Measurements from ENCODE around the gene ZSCAN22. TPM values are rescaled to one million over a fixed set of nuclear protein-coding genes. Genes with fewer than 3 reads are reported as not detected.

ZSCAN22 gene
- total RNA-seq, 1 donor from 2014 or later = 4.8 TPM

DNA sequence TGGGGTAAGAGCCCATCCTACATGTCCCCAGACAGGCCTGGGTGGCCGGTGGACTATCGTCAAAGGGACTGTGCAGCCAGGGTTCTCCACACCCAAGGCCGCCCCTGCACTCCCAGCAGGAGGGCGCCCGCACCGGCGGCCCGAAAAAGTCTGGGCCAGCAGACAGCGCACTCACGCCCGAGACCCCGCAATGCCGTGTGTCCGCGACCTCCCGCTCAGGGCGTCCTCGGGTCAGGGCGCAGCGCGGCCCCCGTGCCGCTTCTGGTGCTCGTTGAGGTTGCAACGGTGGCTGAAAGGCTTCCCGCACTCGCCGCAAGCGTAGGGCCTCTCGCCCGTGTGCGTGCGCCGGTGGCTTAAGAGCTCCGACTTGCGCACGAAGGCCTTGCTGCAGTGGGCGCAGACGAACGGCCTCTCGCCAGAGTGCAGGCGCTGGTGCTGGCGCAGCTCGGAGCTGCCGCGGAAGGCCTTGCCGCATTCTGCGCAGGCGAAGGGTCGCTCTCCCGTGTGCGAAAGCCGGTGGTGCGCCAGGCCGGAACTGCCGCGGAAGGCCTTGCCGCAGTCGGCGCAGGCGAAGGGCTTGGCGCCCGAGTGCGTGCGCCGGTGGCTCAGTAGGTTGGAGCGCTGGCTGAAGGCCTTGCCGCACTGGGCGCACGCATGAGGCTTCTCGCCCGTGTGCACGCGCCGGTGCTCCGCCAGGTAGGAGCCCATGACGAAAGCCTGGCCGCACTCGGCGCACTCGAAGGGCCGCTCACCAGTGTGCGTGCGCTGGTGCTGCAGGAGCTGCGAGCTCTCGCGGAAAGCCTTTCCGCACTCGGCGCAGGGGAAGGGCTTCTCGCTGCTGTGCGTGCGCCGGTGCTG, 29.3 kb downstream of the ZSCAN22 start:
- H3K27me3 Mint-ChIP-seq (ENCODE audit: insufficient read depth) = no peaks in the 10 kb centered on the region
- H3K36me3 Mint-ChIP-seq (ENCODE audit: low read depth) = peaks cover 2% of the 10 kb centered on the region
- H3K9me3 Mint-ChIP-seq = no peaks in the 10 kb centered on the region
- peak overlapping the region; percentile 33 for H3K4me3 Mint-ChIP-seq
- no peak overlapping the region for H3K27ac Mint-ChIP-seq
- no peaks in the 10 kb centered on the region for H3K4me1 Mint-ChIP-seq (ENCODE audit: low read depth)
- intact Hi-C loops (cut with micrococcal nuclease) = no loop called here
- DNase-seq (ENCODE audit: low spot score) = peak; percentile 29

DNA sequence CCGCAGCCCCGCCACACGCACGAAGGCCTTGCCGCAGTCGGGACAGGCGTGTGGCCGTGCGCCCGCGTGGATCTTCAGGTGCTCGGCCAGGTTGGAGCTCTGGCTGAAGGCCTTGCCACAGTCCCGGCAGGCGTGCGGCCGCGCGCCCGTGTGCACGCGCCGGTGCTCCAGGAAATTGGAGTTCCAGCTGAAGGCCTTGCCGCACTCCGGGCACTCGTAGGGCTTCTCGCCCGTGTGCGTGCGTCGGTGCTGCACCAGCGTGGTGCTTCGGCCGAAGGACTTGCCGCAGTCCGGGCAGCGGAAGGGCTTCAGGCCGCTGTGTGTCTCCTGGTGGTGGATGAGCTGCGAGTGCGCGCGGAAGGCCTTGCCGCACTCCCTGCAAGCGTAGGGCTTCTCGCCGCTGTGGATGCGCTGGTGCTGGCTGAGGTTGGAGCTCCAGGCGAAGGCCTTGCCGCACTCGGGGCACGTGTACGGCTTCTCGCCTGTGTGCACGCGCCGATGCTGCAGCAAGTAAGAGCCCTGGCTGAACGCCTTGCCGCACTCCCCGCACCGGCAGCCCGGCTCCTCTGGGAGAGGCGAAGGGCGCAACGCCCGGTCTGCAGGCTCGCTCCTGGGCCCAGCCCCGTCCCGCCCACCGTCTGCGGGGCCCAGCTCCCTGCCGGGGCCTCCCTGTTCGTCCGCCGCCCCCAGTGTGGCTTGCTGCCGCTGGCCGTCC, 30.1 kb downstream of the ZSCAN22 start:
- intact Hi-C loops (cut with micrococcal nuclease) = no loop called here
- DNase-seq (ENCODE audit: low spot score) = no peak
- Mint-ChIP-seq H3K4me1 (ENCODE audit: low read depth) (peaks cover 4% of the 10 kb centered on the region), H3K4me3 (peak overlapping the region; percentile 33), H3K36me3 (ENCODE audit: low read depth) (peaks cover 2% of the 10 kb centered on the region), H3K9me3 (no peaks in the 10 kb centered on the region), H3K27ac (no peak overlapping the region), H3K27me3 (ENCODE audit: insufficient read depth) (no peaks in the 10 kb centered on the region)

DNA sequence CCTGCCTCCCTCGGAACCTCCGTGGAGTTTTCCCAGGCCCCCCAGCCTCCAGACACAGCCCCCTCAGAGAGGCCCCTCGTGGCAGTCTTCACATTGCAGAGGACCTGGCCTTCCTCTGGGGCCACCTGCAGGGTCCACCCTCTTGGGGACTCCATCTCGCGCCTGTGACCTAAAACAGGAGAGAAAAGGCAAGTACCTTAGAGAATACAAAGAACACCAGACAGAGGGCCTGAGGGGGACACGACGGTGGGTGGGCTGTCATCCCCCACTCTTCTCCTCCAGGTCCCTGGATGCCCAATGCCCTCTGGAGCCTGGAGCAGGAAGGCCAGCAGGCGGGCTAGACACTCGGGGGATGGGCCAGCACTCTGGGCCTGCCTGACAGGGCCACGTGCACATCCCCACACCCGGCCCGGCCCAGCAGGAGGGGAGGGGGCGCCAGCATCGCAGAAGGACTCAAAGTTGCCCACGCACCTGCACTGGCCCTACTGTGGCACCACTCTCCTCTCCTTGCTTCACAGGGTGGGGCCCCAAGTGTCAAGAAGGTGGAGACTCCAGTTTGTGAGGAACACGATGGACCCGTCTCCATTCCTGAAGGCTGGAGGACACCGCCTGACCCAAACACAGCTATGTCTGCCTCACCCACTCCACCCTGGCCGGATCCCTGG, 30.8 kb downstream of the ZSCAN22 start:
- DNase-seq (ENCODE audit: low spot score) = no peak
- H3K27ac Mint-ChIP-seq = no peak overlapping the region
- H3K4me1 Mint-ChIP-seq (ENCODE audit: low read depth) = peaks cover 7% of the 10 kb centered on the region
- intact Hi-C loops (cut with micrococcal nuclease) = no loop called here
- no peaks in the 10 kb centered on the region for H3K27me3 Mint-ChIP-seq (ENCODE audit: insufficient read depth)
- no peaks in the 10 kb centered on the region for H3K36me3 Mint-ChIP-seq (ENCODE audit: low read depth)
- no peak overlapping the region for H3K4me3 Mint-ChIP-seq
- H3K9me3 Mint-ChIP-seq = no peaks in the 10 kb centered on the region

DNA sequence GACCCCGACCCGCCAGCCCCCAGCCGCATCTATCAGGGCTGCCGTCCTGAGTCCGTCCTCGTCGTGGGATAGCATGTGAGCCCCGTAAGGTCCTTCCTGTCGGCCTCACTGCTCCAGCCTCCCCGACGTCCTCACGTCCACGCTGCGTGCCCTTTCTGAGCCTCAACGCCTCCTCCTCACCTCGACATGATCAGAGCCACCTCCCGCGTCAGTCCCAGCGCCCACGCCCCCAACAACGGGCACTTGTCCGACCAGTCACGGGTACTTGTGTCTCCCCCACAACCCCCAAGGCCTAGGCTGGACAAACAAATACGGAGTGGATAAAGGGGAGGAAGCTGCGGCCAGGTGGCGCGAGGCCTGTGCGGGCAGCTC, 35.1 kb downstream of the ZSCAN22 start:
- DNase-seq (ENCODE audit: low spot score) = no peak

DNA sequence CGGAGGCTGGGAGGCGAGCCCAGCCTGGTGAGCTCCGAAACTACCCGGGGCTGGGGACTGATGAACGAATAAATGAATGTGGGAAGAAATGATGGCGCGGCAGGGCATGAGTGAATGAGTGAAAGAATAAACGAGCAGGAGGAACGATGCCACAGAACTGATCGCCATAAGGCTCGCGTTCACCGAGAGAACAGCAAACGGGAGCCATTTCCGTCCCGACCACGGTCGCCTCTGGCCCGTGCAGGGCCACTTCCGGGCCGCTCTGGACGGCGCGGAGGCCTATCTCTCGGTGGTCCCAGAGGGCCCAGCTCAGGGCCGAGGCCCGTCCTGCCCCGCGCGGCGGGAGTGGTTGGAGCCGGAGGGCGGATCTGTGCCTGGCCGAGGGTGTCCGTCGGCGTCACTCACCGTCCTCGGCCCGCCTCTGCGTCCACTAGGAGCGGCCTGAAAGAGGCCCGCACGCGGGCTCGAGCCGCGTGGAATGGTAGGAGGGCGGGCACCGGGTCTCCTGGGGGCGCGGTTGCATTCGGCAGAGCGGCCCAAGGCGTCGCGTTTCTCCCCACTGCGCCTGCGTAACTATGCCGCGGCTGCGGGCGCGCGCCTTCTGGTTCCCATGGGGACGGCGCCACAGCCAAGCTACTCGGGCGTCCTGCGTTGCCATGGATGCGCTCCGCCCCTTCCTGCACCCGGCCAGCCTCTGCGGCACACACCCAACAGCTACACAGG, 35.6 kb downstream of the ZSCAN22 start, which contains the start of gene ZNF497:
TSS of gene ZNF497 (minus strand) at position 480 of the 723 bp plus-strand sequence. CDS start 5,116 bp downstream, outside the sequence.
- intact Hi-C loops (cut with micrococcal nuclease) = loop anchor here (1.0 to 2.0 kb wide), 9 partner anchors 15 to 180 kb away; partner anchors contain the start of genes ERVK3-1, RPS5, ZNF324B and ZNF584
- H3K27ac Mint-ChIP-seq = peak within 1 kb of the TSS; percentile 95
- DNase-seq (ENCODE audit: low spot score) = peak; percentile 95
- H3K27me3 Mint-ChIP-seq (ENCODE audit: insufficient read depth) = no peaks in the 10 kb centered on the region
- no peaks in the 10 kb centered on the region for H3K36me3 Mint-ChIP-seq (ENCODE audit: low read depth)
- peaks cover 7% of the 10 kb centered on the region for H3K4me1 Mint-ChIP-seq (ENCODE audit: low read depth)
- H3K4me3 Mint-ChIP-seq = peak within 1 kb of the TSS; percentile 94
- no peaks in the 10 kb centered on the region for H3K9me3 Mint-ChIP-seq

More for the DNA sequence above, 35.1 kb downstream of the ZSCAN22 start:
- H3K4me3 Mint-ChIP-seq = peak overlapping the region; percentile 94
- no peaks in the 10 kb centered on the region for H3K27me3 Mint-ChIP-seq (ENCODE audit: insufficient read depth)
- H3K4me1 Mint-ChIP-seq (ENCODE audit: low read depth) = peaks cover 7% of the 10 kb centered on the region
- intact Hi-C loops (cut with micrococcal nuclease) = loop anchor here (1.0 to 2.0 kb wide), 9 partner anchors 15 to 180 kb away; partner anchors contain the start of genes ERVK3-1, RPS5, ZNF324B and ZNF584
- H3K9me3 Mint-ChIP-seq = no peaks in the 10 kb centered on the region
- H3K27ac Mint-ChIP-seq = peak overlapping the region; percentile 95
- H3K36me3 Mint-ChIP-seq (ENCODE audit: low read depth) = no peaks in the 10 kb centered on the region

DNA sequence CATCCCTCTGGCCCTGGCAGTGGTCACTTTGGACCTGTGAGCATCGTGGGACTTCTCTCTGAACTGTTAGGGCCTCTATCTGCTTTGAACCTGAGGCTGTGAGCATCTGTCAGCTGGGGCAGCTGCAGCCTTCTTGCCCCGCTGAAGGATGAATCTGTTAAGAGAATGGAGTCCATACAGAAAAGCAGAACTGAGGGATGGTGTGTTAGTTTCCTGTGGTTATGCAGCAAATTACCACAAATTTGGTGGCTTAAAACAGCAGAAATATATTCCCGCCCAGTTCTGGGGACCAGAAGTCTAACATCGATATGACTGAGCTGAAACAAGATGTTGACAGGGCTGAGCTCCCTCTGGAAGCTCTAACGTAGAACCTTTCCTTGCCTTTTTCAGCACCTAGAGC, 37.4 kb downstream of the ZSCAN22 start:
- Mint-ChIP-seq H3K36me3 (ENCODE audit: low read depth) (no peaks in the 10 kb centered on the region), H3K27me3 (ENCODE audit: insufficient read depth) (no peaks in the 10 kb centered on the region), H3K27ac (no peak overlapping the region), H3K4me1 (ENCODE audit: low read depth) (peaks cover 7% of the 10 kb centered on the region), H3K9me3 (no peaks in the 10 kb centered on the region), H3K4me3 (no peak overlapping the region)
- intact Hi-C loops (cut with micrococcal nuclease) = no loop called here
- no peak for DNase-seq (ENCODE audit: low spot score)

DNA sequence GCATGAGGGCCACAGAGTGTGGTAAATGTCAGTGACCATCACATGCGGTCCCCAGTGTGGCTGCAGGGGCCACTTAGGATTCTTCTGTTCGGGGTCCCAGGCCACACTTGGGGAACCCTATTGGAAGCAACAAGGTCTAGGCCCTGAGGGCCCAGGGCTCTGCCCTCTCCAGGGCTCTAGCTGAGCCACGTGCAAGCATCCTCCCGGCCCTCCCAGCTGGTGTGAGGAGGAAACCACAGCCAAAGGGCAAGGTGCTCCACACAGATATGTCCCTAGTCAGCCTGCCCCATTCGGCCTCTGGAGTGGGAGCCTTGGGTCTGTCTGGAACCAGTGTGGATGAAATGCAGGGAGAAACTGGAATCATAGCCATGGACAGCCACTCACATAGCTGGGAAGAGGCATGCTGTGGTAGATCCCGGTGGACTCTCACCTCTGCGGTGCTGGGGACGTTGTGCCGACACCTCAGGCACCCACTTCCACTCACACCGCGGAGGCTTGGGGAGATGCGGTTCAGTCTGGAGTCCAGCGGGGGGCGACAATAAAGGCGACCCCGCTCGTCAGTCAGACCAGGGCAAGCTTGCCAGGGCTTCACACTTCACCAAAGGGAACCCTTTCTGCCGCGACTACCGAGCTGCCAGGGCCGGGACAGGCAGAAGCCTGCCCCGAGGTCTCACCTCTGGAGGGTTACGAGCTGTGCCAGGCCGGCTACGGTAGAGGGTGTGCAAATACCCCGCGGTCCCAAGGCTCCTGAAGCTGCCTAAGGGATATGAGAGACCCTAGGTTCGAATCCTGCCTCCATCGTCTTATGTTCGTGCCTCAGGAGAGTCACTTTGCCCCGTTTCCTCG, 40.0 kb downstream of the ZSCAN22 start:
- no peak for DNase-seq (ENCODE audit: low spot score)
- intact Hi-C loops (cut with micrococcal nuclease) = no loop called here
- Mint-ChIP-seq H3K9me3 (no peaks in the 10 kb centered on the region), H3K4me1 (ENCODE audit: low read depth) (peaks cover 4% of the 10 kb centered on the region), H3K27me3 (ENCODE audit: insufficient read depth) (no peaks in the 10 kb centered on the region), H3K36me3 (ENCODE audit: low read depth) (no peaks in the 10 kb centered on the region), H3K27ac (no peak overlapping the region), H3K4me3 (no peak overlapping the region)

DNA sequence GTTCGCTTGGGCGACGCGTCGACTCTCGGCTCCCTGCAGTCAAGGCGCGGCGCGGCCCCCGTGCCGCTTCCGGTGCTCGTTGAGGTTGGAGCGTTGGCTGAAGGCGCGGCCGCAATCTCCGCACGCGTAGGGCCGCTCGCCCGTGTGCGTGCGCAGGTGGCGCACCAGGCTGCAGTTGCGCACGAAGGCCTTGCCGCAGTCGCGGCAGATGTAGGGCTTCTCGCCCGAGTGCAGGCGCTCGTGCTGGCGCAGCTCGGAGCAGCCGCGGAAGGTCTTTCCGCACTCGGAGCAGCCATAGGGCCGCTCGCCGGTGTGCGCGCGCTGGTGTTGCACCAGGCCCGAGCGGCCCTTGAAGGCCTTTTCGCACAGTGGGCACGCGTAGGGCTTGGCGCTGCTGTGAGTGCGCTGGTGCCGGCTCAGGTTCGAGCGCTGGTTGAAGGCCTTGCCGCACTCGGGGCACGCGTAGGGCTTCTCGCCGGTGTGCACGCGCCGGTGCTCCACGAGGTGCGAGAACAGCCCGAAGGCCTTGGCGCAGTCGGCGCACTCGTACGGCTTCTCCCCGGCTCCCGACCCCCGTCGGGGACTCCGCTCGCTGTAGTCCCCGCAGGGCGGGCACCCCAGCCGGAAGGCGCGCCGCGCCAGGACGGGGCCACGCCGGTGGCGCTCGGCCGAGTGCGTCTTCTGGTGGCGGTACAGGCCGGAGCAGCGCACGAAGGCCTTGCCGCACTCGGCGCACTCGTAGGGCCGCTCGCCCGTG, 41.1 kb downstream of the ZSCAN22 start:
- H3K4me3 Mint-ChIP-seq = no peak overlapping the region
- H3K27me3 Mint-ChIP-seq (ENCODE audit: insufficient read depth) = no peaks in the 10 kb centered on the region
- intact Hi-C loops (cut with micrococcal nuclease) = no loop called here
- no peaks in the 10 kb centered on the region for H3K9me3 Mint-ChIP-seq
- DNase-seq (ENCODE audit: low spot score) = no peak
- no peaks in the 10 kb centered on the region for H3K36me3 Mint-ChIP-seq (ENCODE audit: low read depth)
- no peak overlapping the region for H3K27ac Mint-ChIP-seq
- no peaks in the 10 kb centered on the region for H3K4me1 Mint-ChIP-seq (ENCODE audit: low read depth)

DNA sequence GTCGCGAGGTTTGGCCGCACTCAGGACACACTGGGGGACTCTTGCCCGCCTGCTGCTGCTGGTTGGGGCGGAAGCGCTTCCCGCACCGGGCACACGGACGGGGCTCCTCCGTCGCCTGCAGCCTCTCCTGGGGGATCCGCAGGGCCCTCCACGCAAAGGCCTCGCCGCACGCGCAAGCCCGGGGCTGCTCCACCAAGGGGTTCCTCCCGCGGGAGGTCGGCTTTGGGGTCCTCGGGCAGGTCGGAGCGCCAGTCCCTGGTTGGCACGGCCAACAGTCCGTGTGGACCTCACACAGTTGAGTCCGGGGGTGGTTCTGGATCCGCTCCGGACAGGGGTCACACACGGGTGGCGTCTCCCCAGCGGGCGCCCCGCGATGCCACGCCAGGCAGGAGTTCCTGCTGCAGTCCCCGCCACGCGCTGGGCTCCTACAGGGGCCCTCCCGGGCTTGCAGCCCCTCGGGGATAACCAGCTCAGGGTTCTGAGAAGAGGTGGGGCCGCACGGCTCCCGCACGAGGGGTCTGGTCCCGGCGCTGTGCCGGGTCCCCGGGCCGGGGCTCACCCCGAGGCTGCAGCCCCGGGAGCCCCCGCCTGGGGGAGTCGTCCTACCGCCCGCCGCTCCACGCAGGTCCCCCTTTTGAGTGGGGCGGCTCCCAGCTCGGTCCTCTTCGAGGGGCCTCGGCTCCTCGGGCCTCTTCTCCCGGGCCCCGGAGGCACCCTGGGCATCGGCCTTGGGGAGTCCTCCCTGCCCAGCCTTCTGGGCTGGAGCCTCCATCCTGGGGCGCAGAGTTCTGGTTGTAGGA, 42.0 kb downstream of the ZSCAN22 start:
- H3K27me3 Mint-ChIP-seq (ENCODE audit: insufficient read depth) = no peaks in the 10 kb centered on the region
- no peak for DNase-seq (ENCODE audit: low spot score)
- no peak overlapping the region for H3K4me3 Mint-ChIP-seq
- intact Hi-C loops (cut with micrococcal nuclease) = no loop called here
- H3K27ac Mint-ChIP-seq = no peak overlapping the region
- no peaks in the 10 kb centered on the region for H3K4me1 Mint-ChIP-seq (ENCODE audit: low read depth)
- H3K9me3 Mint-ChIP-seq = no peaks in the 10 kb centered on the region
- no peaks in the 10 kb centered on the region for H3K36me3 Mint-ChIP-seq (ENCODE audit: low read depth)

DNA sequence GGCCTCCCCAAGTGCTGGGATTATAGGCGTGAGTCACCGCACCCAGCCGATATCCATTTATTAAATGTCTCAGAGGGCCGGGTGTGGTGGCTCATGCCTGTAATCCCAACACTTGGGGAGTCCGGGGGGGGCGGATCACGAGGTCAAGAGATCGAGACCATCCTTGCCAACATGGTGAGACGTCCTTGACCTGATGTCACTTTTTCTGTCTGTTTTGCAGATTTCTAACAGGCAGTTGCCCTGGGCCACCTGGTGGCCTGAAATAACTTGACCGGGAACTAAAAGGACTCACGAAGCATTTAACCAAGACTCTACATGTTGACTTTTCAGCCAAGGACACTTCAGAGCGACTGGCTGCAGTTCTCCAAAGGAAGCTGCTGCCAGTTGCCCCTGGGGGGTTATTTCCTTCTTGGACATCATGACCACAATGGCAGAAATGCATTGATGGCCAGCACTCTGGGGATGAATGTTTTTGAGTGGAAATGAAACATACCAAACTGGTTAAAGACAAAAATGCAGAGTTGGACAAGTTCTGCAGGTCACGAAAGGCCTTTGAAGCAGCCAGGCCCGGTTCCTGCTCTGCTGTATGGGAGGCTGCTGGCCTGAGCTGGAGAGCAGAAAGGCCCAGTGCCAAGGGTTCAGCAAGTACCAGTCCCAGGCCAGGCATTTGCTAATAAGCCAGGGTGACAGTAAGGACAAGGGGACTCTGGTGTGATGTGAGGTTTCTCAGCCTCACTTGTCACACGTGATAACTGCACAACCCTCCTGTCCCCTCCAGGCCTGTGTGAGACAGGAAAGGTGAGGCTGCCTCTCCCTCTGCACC, 45.7 kb downstream of the ZSCAN22 start:
- Mint-ChIP-seq H3K4me3 (no peak overlapping the region), H3K27ac (no peak overlapping the region), H3K9me3 (no peaks in the 10 kb centered on the region), H3K36me3 (ENCODE audit: low read depth) (no peaks in the 10 kb centered on the region), H3K4me1 (ENCODE audit: low read depth) (no peaks in the 10 kb centered on the region), H3K27me3 (ENCODE audit: insufficient read depth) (no peaks in the 10 kb centered on the region)
- intact Hi-C loops (cut with micrococcal nuclease) = no loop called here
- DNase-seq (ENCODE audit: low spot score) = no peak
